HG02759 (cell line): ENCODE measurements around the gene MRPL27.

Experiments
- ATAC-seq: cut with Tn5 transposase; IDR thresholded peaks from one replicate; pipeline ENCODE4 v1.9.1; 2021; ENCODE audit warnings: mild to moderate bottlenecking, moderate library complexity; ENCODE audit not compliant: unreplicated experiment

The MRPL27 gene

DNA sequence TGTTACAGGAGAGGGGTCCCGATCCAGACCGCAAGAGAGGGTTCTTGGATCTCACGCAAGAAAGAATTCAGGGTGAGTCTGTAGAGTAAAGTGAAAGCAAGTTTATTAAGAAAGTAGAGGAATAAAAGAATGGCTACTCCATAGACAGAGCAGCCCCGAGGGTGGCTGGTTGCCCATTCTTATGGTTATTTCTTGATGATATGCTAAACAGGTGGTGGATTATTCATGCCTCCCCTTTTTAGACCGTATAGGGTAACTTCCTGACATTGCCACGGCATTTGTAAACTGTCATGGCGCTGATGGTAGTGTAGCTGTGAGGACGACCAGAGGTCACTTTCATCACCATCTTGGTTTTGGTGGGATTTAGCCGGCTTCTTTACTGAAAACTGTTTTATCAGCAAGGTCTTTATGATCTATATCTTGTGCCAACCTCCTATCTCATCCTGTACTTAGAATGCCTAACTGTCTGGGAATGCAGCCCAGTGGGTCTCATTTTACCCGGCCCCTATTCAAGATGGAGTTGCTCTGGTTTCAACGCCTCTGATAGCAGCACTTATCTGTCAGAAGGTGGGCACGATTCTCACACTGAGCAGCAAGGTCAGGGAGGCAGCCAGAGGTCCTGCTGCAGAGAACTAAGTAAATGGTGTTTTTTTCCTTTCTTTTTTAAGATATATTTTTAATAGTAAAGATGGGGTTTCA lies 53.5 kb downstream of the MRPL27 start:
- ATAC-seq = no peak

DNA sequence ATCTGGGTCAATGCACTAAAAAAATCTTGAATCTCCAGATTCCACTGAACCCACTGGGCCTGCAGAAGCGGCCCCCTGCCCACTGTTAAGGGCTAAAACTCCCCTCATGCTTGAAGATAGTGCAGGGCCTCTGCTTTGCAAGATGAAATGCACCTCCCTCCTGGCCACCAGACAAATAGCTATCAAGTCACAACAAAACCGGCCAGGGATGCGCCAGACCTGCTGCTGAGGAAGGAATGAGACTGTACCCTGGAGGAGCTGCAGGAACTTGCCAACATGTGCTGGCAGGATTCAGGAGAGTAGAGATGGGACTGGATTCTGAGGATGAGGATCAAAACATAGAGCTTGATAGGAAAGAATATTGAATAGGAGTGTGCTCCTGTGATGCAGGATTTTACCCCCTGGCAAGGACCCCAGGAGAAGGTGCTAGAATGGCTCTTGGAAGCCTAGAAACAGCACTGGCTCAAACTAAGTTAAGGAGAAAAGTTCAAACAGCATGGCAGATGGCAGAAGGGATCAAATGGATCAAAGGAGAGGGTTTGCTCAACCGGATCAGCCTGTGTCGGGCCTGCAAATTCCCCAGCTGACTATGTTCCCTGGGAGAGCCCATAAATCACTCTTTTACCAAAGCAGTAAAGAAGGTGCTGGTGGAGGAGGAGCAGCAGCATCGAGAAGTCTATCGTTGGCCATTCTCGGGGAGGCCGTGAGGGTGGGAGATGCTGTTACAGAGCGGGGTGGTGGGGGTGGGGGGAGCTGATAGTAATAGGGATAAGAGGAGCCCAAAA lies 54.3 kb downstream of the MRPL27 start:
- no peak for ATAC-seq
